KMS-11 (cell line): ENCODE measurements around the gene SNX6.

Source experiments
- H2AFZ ChIP-seq: fragments of 200-600 bp; sonication (generic); 2 replicates; pipeline ENCODE4 v1.6.1; 2016; ENCODE audit warnings: antibody characterized with exemption, mixed run types, low read depth
- H3K27ac ChIP-seq: fragments of 200-600 bp; sonication (generic); 2 replicates; pipeline ENCODE4 v1.6.1; 2016; ENCODE audit warnings: mild to moderate bottlenecking, mixed run types
- H3K27me3 ChIP-seq: fragments of 200-600 bp; sonication (generic); 2 replicates; pipeline ENCODE4 v1.6.1; 2017; ENCODE audit warnings: mild to moderate bottlenecking, low read depth, mixed run types, moderate library complexity; ENCODE audit not compliant: insufficient read depth
- H3K36me3 ChIP-seq: fragments of 200-600 bp; sonication (generic); 2 replicates; pipeline ENCODE4 v1.6.1; 2017; ENCODE audit warnings: mild to moderate bottlenecking, mixed run types; ENCODE audit not compliant: insufficient read depth
- H3K4me1 ChIP-seq: fragments of 200-600 bp; sonication (generic); 2 replicates; pipeline ENCODE4 v1.6.1; 2016; ENCODE audit warnings: mild to moderate bottlenecking, low read depth, mixed run types; ENCODE audit not compliant: poor library complexity, severe bottlenecking
- H3K4me2 ChIP-seq: fragments of 200-600 bp; sonication (generic); 2 replicates; pipeline ENCODE4 v1.7.0; 2016; ENCODE audit warnings: mild to moderate bottlenecking, mixed run types
- H3K4me3 ChIP-seq: fragments of 200-600 bp; sonication (generic); IDR thresholded peaks from 2 replicates; pipeline ENCODE4 v1.6.1; 2017; ENCODE audit warnings: low read depth, low read length, mixed read lengths; ENCODE audit not compliant: insufficient read depth
- H3K79me2 ChIP-seq: fragments of 200-600 bp; sonication (generic); 2 replicates; pipeline ENCODE4 v1.6.1; 2016; ENCODE audit warnings: low read depth, mixed run types; ENCODE audit not compliant: insufficient read depth
- H3K9ac ChIP-seq: fragments of 200-600 bp; sonication (generic); 2 replicates; pipeline ENCODE4 v1.6.1; 2016; ENCODE audit warnings: mild to moderate bottlenecking, mixed run types
- H4K20me1 ChIP-seq: fragments of 200-600 bp; sonication (generic); 2 replicates; pipeline ENCODE4 v1.6.1; 2016; ENCODE audit warnings: mild to moderate bottlenecking, mixed run types; ENCODE audit not compliant: insufficient read depth
- TF ChIP-seq, protein P1 (sequence below): fragments of 200-600 bp; sonication (generic); conservative IDR thresholded peaks from 2 replicates; pipeline ENCODE4 v1.6.1; 2017; ENCODE audit warnings: low read depth, mild to moderate bottlenecking, antibody characterized with exemption, low read length, moderate library complexity, mixed read lengths

The SNX6 gene

DNA sequence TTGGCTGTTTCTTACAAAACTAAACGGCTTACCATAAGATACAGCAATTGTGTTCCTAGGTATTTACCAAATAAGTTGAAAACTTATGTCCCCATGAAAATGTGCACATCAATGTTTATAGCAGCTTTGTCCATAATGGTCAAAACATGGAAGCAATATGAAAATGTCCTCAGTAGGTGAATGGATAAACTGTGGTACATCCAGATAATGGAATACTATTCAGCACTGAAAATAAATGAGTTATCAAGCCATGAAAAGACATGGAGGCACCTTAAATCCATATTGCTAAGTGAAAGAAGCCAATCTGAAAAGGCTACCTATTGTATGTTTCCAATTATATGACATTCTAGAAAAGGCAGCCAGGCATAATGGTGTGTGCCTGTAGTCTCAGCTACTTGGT lies 43.8 kb upstream of the SNX6 start:
- Histone ChIP-seq H3K79me2 (no peaks in the 10 kb centered on the region), H3K9ac (no peak overlapping the region), H3K4me1 (no peaks in the 10 kb centered on the region), H4K20me1 (no peaks in the 10 kb centered on the region), H3K36me3 (no peaks in the 10 kb centered on the region), H3K4me3 (no peak overlapping the region), H3K4me2 (no peak overlapping the region), H3K27me3 (no peaks in the 10 kb centered on the region), H2AFZ (no peak overlapping the region), H3K27ac (no peak overlapping the region)
- TF ChIP-seq, protein P1, sequence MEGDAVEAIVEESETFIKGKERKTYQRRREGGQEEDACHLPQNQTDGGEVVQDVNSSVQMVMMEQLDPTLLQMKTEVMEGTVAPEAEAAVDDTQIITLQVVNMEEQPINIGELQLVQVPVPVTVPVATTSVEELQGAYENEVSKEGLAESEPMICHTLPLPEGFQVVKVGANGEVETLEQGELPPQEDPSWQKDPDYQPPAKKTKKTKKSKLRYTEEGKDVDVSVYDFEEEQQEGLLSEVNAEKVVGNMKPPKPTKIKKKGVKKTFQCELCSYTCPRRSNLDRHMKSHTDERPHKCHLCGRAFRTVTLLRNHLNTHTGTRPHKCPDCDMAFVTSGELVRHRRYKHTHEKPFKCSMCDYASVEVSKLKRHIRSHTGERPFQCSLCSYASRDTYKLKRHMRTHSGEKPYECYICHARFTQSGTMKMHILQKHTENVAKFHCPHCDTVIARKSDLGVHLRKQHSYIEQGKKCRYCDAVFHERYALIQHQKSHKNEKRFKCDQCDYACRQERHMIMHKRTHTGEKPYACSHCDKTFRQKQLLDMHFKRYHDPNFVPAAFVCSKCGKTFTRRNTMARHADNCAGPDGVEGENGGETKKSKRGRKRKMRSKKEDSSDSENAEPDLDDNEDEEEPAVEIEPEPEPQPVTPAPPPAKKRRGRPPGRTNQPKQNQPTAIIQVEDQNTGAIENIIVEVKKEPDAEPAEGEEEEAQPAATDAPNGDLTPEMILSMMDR, result no peak

DNA sequence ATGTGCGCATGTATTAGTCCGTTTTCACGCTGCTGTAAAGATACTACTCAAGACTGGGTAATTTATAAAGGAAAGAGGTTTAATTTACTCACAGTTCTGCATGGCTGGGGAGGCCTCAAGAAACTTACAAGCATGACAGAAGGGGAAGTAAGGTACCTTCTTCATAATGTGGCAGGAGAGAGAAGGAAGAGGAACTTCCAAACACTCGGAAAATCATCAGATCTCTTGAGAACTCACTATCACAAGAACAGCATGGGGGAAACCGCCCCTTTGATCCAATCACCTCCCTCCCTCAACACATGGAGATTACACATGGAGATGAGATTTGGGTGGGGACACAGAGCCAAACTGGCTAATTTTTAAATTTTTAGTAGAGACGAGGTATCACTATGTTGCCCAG lies 41.8 kb upstream of the SNX6 start:
- Histone ChIP-seq H3K79me2 (no peaks in the 10 kb centered on the region), H3K4me3 (no peak overlapping the region), H3K36me3 (no peaks in the 10 kb centered on the region), H3K9ac (no peak overlapping the region), H3K27me3 (no peaks in the 10 kb centered on the region), H2AFZ (no peak overlapping the region), H4K20me1 (no peaks in the 10 kb centered on the region), H3K27ac (no peak overlapping the region), H3K4me1 (peaks cover 6% of the 10 kb centered on the region), H3K4me2 (no peak overlapping the region)
- TF ChIP-seq, protein P1, result no peak

GRCh38 chr14:34668111-34668510 lies 38.2 kb upstream of the SNX6 start:
- Histone ChIP-seq H3K27ac (no peak overlapping the region), H2AFZ (no peak overlapping the region), H3K9ac (no peak overlapping the region), H3K27me3 (no peaks in the 10 kb centered on the region), H3K79me2 (no peaks in the 10 kb centered on the region), H3K4me2 (no peak overlapping the region), H4K20me1 (no peaks in the 10 kb centered on the region), H3K4me1 (peaks cover 26% of the 10 kb centered on the region), H3K4me3 (no peak overlapping the region), H3K36me3 (no peaks in the 10 kb centered on the region)
- TF ChIP-seq, protein P1, result no peak

- H4K20me1 ChIP-seq, result no peaks in the 10 kb centered on the region
- H3K4me2 ChIP-seq, result no peak overlapping the region
- no peaks in the 10 kb centered on the region for H3K36me3 ChIP-seq
- H3K4me3 ChIP-seq, result no peak overlapping the region
- H3K79me2 ChIP-seq, result no peaks in the 10 kb centered on the region
- H3K4me1 ChIP-seq, result peaks cover 26% of the 10 kb centered on the region
- TF ChIP-seq, protein P1, result no peak
- peak overlapping the region; percentile 71; the same call in 1 of the 2 replicates for H3K27ac ChIP-seq
- H3K9ac ChIP-seq, result no peak overlapping the region
- no peaks in the 10 kb centered on the region for H3K27me3 ChIP-seq
- H2AFZ ChIP-seq, result no peak overlapping the region
Observed at GRCh38 chr14:34667007-34667406, 37.1 kb upstream of the SNX6 start.
